ENCODE measurements around the gene CHCHD2. TPM values are rescaled to one million over a fixed set of nuclear protein-coding genes. Genes with fewer than 3 reads are reported as not detected.
"Not testable (repeated sequence)": the region's sequence is repeated elsewhere in the genome, so short reads cannot be mapped to it uniquely, and the experiment has no call there.

Gene CHCHD2
- total RNA-seq, 1 donor from 2014 or later: 1.7 TPM

DNA sequence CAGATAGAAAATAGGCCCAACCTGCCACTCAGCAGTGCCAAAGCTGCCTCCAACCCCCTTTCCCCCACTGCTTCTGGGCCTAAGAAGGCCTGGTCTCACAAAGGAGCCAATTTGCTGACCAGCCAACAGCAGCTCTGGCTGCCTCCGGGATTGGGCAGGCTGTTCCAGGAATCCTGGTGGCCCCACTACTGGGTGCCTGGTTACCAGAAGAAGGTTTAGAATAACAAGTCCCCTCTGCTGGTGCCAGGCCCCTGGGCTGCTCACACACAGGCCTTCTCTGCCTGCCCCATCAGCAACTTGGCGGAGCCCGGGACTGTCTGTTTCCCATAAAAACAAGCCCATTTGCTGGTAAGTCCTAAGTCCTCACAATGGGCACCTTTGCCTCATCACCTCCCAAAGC, 14.7 kb downstream of the CHCHD2 start:
- H3K4me1 Mint-ChIP-seq (ENCODE audit: unreplicated experiment): no peaks in the 10 kb centered on the region
- H3K9me3 Mint-ChIP-seq (ENCODE audit: unreplicated experiment): no peaks in the 10 kb centered on the region
- H3K36me3 Mint-ChIP-seq (ENCODE audit: low read depth, unreplicated experiment): peaks cover 6% of the 10 kb centered on the region
- TF ChIP-seq, protein P1, sequence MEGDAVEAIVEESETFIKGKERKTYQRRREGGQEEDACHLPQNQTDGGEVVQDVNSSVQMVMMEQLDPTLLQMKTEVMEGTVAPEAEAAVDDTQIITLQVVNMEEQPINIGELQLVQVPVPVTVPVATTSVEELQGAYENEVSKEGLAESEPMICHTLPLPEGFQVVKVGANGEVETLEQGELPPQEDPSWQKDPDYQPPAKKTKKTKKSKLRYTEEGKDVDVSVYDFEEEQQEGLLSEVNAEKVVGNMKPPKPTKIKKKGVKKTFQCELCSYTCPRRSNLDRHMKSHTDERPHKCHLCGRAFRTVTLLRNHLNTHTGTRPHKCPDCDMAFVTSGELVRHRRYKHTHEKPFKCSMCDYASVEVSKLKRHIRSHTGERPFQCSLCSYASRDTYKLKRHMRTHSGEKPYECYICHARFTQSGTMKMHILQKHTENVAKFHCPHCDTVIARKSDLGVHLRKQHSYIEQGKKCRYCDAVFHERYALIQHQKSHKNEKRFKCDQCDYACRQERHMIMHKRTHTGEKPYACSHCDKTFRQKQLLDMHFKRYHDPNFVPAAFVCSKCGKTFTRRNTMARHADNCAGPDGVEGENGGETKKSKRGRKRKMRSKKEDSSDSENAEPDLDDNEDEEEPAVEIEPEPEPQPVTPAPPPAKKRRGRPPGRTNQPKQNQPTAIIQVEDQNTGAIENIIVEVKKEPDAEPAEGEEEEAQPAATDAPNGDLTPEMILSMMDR (IDR thresholded peaks at IDR 0.05; ENCODE audit: unreplicated experiment): no peak
- peaks cover 8% of the 10 kb centered on the region for H3K27me3 Mint-ChIP-seq (ENCODE audit: unreplicated experiment)
- no peak for DNase-seq (ENCODE audit: low spot score)
- H3K27ac Mint-ChIP-seq (ENCODE audit: unreplicated experiment): no peak overlapping the region
- no peak overlapping the region for H3K4me3 Mint-ChIP-seq (ENCODE audit: unreplicated experiment)

DNA sequence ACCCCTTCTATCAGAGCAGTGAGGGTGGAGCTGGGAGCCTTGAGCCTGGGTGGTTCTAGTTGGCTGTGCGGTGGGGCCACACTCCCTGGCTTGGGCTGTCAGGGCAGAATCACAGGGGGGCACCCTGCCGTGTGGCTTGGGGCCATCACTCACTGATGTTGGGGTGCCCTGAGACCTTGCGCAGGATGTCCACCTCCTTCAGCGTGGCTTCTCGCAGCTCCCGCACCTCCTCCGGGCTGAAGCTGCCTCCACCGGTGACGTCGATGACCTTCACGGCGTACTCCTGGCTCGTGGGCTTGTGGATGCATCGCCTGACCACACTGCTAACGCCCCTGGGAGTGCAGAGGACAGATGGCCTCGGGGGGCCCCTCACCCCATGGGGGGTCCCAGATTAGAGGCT, 18.8 kb downstream of the CHCHD2 start:
- Mint-ChIP-seq H3K36me3 (ENCODE audit: low read depth, unreplicated experiment) (peaks cover 7% of the 10 kb centered on the region), H3K27ac (ENCODE audit: unreplicated experiment) (no peak overlapping the region), H3K9me3 (ENCODE audit: unreplicated experiment) (no peaks in the 10 kb centered on the region), H3K4me1 (ENCODE audit: unreplicated experiment) (no peaks in the 10 kb centered on the region), H3K27me3 (ENCODE audit: unreplicated experiment) (peaks cover 8% of the 10 kb centered on the region), H3K4me3 (ENCODE audit: unreplicated experiment) (no peak overlapping the region)
- TF ChIP-seq, protein P1 (IDR thresholded peaks at IDR 0.05; ENCODE audit: unreplicated experiment): no peak
- DNase-seq (ENCODE audit: low spot score): no peak

DNA sequence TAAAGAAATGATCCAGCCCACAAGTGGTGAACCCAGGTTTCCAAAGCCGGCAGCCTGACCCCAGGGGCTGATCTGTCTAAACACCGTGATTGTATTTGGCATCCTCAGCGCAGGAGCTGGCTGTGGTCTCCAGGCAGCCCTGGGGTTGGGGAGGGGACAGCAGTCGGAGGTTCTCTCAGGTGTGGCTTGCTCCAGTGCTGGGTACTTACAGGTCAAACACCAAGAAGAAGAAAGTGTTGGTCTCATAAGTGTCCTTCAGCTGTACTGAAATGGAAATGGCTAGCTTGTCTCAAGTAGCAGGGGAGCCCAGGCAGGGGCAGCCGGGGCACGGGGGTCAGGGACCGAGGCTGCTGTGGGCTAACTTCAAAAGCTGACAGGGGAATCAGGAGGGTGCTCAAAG, 19.5 kb downstream of the CHCHD2 start:
- no peaks in the 10 kb centered on the region for H3K9me3 Mint-ChIP-seq (ENCODE audit: unreplicated experiment)
- peaks cover 10% of the 10 kb centered on the region for H3K27me3 Mint-ChIP-seq (ENCODE audit: unreplicated experiment)
- TF ChIP-seq, protein P1 (IDR thresholded peaks at IDR 0.05; ENCODE audit: unreplicated experiment): no peak
- DNase-seq (ENCODE audit: low spot score): no peak
- H3K27ac Mint-ChIP-seq (ENCODE audit: unreplicated experiment): no peak overlapping the region
- no peaks in the 10 kb centered on the region for H3K4me1 Mint-ChIP-seq (ENCODE audit: unreplicated experiment)
- H3K36me3 Mint-ChIP-seq (ENCODE audit: low read depth, unreplicated experiment): peaks cover 7% of the 10 kb centered on the region
- H3K4me3 Mint-ChIP-seq (ENCODE audit: unreplicated experiment): no peak overlapping the region

DNA sequence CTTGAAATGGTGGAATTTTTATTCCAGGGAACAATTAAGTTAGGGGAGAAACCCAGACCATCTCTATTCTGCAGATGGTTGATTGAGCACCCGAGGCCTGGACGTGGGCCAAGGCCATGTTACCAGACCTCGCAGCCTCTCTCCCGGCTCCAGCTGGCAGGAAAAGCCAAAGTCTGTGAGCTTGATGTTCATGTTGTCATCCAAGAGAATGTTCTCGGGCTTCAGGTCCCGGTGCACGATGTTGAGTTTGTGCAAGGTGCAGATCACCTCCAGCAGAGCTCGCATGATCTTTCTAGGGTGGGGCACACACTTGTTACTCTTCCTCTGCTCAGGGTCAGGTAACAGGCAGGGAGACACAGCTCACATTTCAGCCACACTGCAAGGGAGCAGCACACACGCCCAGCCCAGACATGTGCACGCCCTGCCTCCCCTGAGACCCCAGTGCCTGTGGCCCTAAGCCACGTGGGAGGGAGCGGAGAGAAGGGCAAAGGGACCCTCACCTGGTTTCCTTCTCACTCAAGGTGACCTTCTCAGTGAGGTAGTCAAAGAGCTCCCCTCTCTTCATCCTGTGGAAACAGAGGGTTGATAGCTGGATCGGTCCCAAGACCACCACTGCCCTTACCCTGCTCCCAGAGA, 23.0 kb downstream of the CHCHD2 start:
- H3K36me3 Mint-ChIP-seq (ENCODE audit: low read depth, unreplicated experiment): peaks cover 11% of the 10 kb centered on the region
- H3K4me3 Mint-ChIP-seq (ENCODE audit: unreplicated experiment): no peak overlapping the region
- no peak for DNase-seq (ENCODE audit: low spot score)
- no peak overlapping the region for H3K27ac Mint-ChIP-seq (ENCODE audit: unreplicated experiment)
- TF ChIP-seq, protein P1 (IDR thresholded peaks at IDR 0.05; ENCODE audit: unreplicated experiment): no peak
- H3K9me3 Mint-ChIP-seq (ENCODE audit: unreplicated experiment): no peaks in the 10 kb centered on the region
- peaks cover 22% of the 10 kb centered on the region for H3K4me1 Mint-ChIP-seq (ENCODE audit: unreplicated experiment)
- H3K27me3 Mint-ChIP-seq (ENCODE audit: unreplicated experiment): peaks cover 6% of the 10 kb centered on the region

DNA sequence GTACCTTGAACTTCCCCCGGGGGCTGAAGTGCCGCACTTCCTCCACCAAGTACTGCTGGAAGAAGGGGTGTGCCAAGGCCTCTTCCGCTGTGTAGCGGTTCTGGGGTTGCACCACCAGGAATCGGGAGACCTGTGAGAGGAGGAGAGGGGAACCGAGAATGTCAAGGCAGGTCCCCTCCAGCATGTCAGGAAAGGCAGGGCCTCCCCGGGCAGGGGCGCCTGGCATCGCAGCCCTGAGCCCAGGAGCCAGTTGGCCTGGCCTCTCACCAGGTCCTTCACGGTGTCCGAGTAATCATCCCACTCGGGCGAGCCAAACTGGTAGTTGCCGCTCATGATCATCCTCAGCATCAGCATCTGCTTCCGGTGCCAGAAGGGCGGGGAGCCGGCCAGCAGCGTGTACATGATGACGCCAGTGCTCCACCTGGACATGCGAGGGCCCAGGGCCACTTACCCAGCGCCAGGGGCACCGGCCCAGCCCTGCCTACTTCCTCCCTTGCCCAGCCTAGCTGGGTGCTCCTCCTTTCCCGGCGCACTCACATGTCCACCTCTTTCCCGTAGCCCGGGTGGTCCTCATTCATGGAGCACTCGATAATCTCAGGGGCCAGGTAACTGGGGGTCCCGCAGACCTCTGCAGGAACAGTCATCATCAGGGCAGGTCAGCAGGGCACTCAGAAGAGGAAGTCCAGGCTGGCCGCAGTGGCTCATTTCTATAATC, 24.5 kb downstream of the CHCHD2 start:
- Mint-ChIP-seq H3K27me3 (ENCODE audit: unreplicated experiment) (peaks cover 4% of the 10 kb centered on the region), H3K4me3 (ENCODE audit: unreplicated experiment) (no peak overlapping the region), H3K4me1 (ENCODE audit: unreplicated experiment) (peaks cover 22% of the 10 kb centered on the region), H3K36me3 (ENCODE audit: low read depth, unreplicated experiment) (peaks cover 11% of the 10 kb centered on the region), H3K27ac (ENCODE audit: unreplicated experiment) (no peak overlapping the region), H3K9me3 (ENCODE audit: unreplicated experiment) (no peaks in the 10 kb centered on the region)
- no peak for DNase-seq (ENCODE audit: low spot score)
- TF ChIP-seq, protein P1 (IDR thresholded peaks at IDR 0.05; ENCODE audit: unreplicated experiment): no peak

DNA sequence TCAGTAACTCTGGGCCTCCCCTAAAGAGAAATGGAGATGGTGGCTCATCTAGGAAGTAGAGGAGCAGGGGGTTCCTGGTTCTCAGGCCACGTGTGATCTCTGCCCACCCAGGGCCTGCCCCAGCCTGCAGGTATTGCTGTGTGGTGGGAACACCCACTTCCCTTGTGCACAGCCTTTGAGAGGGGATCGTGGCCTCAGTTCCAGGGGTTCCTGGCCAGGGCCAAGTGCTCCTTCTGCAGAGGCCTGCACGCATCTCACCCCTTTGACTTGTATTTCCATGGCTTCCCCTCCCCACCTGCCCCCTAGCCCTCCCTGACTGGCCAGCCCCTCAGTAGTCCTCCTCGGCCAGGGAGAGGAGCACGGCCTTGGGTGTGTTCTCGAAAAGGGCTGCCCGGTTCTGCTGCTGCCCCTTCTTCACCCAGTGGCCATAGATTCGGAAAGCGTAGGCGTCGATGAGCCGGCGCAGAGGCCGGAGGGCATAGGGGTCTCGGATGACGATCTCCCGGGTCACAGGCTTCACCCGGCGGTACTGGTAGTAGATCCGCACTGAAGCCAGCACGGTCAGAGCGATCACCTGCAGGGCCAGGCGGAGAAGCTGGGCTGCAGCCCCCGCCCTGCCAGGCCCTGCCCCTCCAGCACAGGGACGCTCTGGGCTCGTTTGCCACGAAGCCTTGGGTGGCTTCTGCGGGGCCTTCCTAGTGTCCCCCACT, 25.4 kb downstream of the CHCHD2 start:
- H3K9me3 Mint-ChIP-seq (ENCODE audit: unreplicated experiment); DNase-seq (ENCODE audit: low spot score); H3K4me3 Mint-ChIP-seq (ENCODE audit: unreplicated experiment); H3K27me3 Mint-ChIP-seq (ENCODE audit: unreplicated experiment): not testable (repeated sequence)
- Mint-ChIP-seq H3K4me1 (ENCODE audit: unreplicated experiment) (peaks cover 22% of the 10 kb centered on the region), H3K27ac (ENCODE audit: unreplicated experiment) (peak overlapping the region; percentile 91), H3K36me3 (ENCODE audit: low read depth, unreplicated experiment) (peaks cover 11% of the 10 kb centered on the region)

Measured in endothelial cell (in vitro differentiated cells).